HG03095 (cell line): ENCODE results near the gene ZFPM1.

ENCODE experiments used
- ATAC-seq: cut with Tn5 transposase; IDR thresholded peaks from one replicate; pipeline ENCODE4 v1.9.1; 2021; ENCODE audit warnings: moderate library complexity; ENCODE audit not compliant: unreplicated experiment

ZFPM1 gene

DNA sequence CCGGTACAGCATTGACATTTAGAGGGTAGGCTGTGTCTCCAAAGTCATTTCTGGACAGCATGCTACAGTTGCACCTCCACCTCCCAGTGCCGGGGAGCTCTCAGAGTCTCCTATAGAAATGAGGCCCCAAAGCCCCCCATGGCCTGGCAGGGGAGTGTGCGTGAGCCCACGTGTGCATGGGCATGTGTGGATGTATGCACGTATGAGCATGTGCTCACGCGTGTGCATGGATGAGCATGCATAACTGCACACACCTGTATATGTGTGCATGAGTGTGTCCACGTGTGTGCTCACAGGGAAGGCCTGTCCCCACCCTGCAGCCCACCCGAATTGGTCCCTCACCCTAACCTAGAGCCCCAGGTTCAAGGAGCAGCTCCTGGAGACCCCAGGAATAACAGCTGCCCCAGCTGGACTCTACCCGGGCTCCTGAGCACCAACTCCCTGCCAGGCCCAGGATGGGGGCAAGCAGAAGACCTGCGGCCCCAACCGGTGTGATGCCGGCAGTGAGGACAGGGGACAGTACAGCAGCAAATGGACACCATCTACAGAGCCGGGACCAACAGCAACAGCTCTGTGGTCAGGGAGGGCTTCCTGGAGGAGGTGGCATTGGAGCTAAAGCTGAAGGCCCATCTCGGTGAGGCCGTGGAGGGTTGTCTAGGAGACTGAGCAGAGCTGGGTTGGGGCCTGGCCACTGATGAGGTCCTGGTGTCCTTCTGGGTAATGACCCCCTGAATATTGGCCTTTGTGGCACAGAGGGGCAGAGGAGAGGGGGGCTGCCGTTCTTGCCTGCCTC lies 35.2 kb upstream of the ZFPM1 start:
- ATAC-seq, result no peak

DNA sequence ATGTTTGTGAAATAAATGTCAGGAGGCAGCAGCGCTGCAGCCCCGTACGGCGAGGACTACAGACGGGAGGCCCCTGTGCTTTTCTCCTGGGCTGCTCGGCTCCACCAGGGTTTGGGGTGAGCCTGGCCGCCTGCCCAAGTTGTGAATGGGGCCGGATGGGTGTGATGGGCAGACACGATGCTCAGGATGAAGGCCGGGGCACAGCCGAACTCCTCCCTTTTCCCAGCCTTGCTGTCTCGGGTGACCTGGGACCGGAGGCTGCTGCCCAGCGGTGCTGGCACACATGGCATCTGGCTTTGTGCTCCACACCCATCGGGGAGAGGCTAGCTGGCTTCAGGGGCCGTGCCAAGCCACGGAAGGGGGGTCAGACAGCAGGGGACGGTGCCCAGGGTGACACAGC lies 34.2 kb upstream of the ZFPM1 start:
- no peak for ATAC-seq

DNA sequence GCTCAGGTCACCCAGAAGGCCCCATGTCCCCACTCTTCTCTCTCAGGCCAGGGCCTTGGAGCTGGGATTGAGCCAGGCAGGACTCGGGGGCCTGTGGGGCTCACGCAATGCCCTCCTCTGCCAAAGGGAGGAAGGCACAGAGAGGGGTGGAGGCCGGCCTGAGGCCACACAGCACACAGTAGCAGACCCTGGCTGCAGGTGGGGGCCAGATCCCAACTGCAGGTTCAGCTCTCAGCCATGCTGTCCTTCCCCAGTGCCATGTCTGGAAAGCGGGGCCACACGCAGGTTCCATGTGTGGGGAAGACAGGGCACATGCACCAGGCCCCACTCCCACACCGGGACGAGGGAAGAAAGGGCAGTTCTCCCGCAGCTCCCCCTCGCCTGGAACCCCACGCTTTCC lies 33.3 kb upstream of the ZFPM1 start:
- ATAC-seq, result no peak

DNA sequence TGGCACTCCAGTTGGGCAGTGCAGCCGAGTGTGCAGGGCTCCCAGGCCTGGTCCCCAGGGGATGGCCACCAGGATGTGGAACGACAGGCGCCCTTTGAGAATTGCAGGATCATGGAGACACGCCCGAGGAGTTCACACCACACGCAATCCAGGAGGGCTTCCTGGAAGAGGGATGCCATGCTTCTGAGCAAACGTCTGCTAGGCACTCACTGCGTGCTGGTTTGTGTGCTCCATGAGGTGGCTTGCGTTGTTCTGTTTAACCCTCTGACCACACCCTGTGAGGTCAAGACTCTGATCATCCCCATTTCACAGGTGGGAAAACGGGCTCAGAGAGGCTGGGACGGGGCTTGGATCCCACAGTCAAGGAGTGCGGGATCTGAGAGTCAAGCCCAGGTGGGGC lies 32.6 kb upstream of the ZFPM1 start:
- no peak for ATAC-seq

DNA sequence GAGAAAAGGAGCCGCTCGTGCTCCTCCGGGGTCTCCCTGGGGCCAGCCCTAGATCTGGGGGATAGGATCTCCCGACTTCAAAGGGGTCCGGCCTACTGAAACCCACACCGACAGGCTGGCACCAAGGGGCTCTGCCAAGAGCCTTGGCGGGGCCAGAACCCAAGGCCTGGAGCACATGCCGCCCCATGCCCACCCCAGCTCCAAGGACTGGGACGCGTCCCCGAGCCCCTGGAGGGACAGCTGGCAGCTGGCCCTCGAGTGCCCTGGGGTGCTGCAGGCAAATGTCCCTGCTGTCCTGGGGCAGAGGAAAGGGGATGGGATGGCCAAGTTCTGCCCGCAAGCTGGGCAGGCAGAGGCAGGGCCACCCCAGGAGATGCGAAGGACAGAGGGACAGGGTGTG lies 31.8 kb upstream of the ZFPM1 start:
- no peak for ATAC-seq

DNA sequence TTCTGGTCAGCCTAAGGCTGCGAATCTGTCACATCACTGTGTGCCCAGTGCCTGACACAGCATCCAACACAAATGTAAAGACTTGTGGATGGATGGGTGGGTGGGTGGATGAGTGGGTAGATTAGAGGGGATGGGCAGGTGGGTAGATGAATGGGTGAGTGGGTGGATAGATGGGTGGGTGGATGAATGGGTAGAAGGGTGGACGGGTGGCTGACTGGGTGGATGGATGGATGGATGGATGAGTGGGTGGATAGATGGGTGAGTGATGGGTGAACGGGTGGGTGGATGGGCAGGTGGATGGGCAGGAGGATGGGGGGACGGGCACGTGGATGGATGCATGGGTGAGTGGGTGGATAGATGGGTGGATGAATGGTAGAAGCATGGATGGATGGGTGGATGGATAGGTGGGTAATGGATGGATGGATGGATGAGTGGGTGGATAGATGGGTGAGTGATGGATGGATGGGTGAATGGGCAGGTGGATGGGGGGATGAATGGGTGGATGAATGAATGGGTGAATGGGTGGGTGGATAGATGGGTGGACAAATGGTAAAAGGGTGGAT lies 31.1 kb upstream of the ZFPM1 start:
- ATAC-seq, result no peak

DNA sequence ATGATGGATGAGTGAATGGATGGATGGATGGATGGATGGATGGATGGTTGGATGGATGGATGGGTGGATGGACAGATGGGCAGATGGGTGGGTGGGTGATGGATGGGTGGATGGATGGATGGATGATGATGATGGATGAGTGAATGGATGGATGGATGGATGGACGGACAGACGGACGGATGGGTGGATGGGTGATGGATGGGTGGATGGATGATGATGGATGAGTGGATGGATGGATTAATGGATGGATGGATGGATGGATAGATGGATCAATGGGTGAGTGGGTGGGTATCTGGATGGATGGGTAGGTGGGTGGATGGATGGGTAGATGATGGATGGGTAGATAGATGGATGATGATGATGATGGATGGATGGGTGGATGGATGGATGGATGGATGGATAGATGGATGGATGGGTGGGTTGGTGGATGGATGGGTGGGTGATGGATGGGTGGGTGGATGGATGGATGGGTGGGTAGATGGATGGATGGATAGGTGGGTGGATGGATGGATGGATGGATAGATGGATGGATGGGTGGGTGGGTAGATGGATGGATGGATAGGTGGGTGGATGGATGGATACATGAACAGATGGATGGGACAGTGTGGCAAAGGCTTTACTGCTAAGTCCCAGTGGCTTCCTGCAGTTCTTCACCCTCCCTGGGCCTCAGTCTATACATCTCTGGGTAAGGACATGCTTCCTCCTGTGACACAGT lies 30.2 kb upstream of the ZFPM1 start:
- no peak for ATAC-seq

DNA sequence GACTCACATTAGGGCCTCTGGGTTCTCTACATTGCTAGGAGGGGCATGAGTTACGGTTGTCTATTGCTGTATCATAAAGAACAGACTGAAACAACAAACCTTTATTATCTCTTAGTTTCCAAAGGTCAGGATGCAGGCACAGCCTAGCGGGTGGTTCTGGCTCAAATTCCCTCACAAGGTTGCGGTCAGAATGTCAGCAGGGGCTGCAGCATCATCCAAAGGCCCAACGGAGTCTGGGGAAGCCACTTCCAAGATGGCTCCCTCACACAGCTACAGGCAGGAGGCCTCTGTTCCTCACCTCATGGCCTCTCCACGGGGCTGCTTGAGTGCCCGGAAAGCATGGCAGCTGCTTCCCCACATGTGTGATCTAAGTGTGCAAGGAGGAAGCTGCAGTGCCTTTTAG lies 29.6 kb upstream of the ZFPM1 start:
- no peak for ATAC-seq

DNA sequence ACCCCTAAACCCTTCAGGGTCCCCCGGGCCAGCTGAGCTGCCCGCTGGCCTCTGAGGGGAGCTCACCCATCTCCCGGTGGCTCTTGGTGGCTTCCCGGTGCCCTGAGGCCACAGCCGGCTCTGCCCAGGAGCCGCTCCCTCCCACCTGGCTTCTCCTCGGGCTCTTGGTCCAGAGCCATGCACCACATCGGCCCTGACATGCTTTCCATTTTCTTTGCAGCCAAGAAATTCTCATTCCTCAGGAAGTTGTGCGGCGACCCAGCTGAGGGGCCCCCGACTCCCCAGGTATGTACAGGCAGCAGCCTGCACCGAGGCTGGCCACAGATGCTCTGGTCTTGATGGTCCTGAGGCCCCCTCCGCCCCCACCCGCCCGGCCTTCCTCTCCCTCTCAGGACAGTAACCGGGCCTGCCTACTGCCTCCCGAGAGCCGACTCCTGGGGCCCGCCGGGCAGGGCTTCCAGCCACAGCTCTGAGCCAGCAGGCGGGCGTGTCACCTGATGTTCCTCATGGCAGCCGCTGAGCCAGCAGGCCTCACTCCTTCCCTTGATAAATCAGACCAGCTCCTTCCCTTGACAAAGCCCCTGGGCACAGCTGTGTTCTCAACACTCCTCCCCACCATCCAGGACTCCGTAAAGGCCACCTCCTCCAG lies 28.4 kb upstream of the ZFPM1 start:
- ATAC-seq, result no peak

DNA sequence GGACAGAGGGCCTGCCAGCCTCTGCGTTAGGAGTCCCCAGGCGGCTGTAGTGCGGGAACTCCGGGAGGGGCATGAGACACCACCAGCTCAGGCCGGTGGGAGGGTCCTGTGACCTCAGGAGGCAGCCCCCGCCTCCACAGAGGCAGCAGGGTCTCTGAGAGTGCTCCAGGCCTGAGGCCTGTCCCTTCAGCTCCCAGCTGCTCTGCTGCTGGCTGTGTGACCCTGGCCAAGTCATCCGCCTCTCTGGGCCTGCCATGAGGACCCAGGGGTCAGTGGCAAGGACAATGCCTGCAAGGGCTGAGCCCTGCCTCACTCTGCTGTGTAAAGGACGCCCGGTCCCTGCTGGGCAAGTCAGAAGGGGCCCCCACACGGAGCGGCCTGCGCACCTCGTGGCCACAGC lies 27.1 kb upstream of the ZFPM1 start:
- no peak for ATAC-seq

DNA sequence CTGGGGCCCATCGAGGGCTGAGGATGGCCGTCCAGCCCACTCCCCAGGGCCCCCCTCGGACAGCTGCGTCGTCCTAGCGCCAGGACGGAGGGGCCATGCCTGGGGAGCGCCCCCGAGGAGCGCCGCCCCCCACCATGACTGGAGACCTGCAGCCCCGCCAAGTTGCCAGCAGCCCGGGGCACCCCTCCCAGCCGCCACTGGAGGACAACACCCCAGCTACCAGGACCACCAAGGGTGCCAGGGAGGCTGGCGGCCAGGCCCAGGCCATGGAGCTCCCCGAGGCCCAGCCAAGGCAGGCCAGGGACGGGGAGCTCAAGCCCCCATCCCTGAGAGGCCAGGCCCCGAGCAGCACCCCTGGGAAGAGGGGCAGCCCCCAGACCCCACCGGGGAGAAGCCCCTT lies 25.7 kb upstream of the ZFPM1 start:
- no peak for ATAC-seq

DNA sequence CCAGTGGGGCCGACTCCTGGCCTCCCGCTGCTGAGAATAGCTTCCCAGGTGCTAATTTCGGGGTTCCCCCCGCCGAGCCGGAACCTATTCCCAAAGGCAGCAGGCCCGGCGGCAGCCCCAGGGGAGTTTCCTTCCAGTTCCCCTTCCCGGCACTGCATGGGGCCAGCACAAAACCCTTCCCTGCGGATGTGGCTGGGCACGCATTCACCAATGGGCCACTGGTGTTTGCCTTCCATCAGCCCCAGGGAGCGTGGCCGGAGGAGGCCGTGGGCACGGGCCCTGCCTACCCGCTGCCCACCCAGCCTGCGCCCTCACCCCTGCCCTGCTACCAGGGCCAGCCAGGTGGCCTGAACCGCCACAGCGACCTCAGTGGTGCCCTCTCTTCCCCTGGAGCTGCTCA lies 24.9 kb upstream of the ZFPM1 start:
- ATAC-seq, result no peak

DNA sequence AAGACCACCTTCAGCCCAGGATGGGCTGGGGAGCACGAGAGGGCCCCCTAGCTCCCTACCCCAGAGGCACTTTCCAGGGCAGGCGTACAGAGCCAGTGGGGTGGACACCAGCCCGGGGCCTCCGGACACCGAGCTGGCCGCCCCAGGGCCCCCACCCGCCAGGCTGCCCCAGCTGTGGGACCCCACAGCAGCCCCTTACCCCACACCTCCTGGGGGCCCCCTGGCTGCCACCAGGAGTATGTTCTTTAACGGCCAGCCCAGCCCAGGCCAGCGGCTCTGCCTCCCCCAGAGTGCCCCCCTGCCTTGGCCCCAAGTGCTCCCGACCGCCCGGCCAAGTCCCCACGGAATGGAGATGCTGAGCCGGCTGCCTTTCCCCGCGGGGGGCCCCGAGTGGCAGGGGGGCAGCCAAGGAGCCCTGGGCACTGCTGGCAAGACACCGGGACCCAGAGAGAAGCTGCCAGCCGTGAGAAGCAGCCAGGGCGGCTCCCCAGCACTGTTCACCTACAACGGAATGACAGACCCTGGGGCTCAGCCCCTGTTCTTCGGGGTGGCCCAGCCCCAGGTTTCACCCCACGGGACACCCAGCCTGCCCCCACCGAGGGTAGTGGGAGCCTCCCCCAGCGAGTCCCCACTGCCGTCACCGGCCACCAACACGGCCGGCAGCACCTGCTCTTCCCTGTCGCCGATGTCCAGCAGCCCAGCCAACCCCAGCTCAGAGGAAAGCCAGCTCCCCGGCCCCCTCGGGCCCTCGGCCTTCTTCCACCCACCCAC lies 24.3 kb upstream of the ZFPM1 start:
- ATAC-seq, result no peak

DNA sequence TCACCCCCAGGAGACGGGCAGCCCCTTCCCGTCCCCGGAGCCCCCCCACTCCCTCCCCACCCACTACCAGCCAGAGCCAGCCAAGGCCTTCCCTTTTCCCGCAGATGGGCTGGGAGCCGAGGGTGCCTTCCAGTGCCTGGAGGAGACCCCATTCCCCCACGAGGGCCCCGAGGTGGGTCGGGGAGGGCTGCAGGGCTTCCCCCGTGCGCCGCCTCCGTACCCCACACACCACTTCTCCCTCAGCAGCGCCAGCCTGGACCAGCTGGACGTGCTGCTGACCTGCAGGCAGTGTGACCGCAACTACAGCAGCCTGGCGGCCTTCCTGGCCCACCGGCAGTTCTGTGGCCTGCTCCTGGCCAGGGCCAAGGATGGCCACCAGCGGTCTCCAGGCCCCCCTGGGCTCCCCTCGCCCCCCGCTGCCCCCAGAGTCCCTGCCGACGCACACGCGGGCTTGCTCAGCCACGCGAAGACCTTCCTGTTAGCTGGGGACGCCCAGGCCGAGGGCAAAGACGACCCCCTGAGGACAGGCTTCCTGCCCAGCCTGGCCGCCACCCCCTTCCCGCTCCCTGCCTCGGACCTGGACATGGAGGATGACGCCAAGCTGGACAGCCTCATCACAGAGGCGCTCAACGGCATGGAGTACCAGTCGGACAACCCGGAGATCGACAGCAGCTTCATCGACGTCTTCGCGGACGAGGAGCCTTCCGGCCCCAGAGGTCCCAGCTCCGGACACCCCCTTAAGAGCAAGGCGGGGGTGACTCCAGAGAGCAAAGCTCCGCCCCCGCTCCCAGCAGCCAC lies 23.5 kb upstream of the ZFPM1 start:
- ATAC-seq, result no peak

DNA sequence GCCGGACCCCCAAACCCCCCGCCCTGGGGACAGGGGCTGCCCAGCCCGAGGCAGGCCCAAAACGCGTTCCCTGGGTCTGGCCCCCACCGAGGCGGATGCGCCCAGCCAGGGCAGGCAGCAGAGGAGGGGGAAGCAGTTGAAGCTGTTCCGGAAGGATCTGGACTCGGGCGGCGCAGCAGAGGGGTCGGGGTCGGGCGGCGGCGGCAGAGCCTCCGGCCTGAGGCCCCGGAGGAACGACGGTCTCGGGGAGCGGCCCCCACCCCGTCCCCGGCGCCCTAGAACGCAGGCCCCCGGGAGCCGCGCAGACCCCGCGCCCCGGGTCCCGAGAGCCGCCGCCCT lies 22.9 kb upstream of the ZFPM1 start:
- no peak for ATAC-seq

DNA sequence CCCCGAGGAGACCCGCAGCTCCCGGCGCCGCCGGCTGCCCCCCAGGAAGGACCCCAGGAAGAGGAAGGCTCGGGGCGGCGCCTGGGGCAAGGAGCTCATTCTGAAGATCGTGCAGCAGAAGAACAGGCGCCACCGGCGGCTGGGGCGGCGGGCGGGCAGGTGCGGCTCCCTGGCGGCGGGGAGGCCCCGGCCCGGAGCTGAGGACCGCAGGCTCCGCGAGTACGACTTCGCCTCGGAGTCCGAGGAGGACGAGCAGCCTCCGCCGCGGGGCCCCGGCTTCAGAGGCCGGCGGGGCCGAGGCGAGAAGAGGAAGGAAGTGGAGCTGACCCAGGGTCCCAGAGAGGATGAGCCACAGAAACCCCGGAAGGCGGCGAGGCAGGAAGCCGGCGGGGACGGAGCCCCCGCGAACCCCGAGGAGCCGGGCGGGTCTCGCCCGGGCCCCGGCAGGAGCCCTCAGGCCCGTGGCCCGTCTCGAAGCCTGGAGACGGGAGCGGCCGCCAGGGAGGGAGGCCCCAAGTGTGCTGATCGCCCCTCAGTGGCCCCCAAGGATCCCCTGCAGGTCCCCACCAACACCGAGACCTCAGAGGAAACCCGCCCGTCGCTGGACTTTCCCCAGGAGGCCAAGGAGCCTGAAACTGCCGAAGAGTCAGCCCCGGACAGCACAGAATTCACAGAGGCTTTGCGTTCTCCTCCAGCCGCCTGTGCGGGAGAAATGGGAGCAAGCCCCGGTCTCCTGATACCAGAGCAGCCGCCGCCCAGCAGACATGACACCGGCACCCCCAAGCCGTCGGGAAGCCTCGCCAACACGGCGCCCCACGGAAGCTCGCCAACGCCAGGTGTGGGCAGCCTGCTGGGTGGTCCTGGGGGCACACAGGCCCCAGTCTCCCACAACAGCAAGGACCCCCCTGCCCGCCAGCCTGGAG lies 22.3 kb upstream of the ZFPM1 start:
- ATAC-seq, result no peak

DNA sequence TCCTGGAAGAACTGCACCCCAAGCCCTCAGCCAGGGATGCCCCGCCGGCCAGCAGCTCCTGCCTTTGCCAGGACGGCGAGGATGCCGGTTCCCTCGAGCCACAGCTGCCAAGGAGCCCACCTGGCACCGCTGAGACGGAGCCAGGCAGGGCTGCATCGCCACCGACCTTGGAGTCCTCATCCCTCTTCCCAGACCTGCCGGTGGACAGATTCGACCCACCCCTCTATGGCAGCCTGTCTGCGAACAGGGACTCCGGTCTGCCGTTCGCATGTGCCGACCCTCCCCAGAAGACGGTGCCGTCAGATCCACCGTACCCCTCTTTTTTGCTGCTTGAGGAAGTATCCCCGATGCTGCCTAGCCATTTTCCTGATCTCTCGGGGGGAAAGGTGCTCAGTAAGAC lies 21.4 kb upstream of the ZFPM1 start:
- no peak for ATAC-seq

DNA sequence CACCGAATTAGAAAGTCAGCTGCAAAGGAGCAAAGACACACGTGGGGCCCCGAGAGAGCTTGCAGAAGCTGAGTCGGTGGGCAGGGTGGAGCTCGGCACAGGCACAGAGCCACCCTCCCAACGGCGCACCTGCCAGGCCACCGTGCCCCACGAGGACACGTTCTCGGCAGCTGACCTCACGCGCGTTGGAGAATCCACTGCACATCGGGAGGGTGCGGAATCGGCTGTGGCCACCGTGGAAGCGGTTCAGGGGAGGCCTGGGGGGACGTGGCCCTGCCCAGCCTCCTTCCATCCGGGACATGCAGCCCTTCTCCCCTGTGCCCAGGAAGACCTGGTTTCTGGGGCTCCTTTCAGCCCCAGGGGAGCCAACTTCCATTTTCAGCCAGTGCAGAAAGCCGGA lies 20.9 kb upstream of the ZFPM1 start:
- no peak for ATAC-seq

DNA sequence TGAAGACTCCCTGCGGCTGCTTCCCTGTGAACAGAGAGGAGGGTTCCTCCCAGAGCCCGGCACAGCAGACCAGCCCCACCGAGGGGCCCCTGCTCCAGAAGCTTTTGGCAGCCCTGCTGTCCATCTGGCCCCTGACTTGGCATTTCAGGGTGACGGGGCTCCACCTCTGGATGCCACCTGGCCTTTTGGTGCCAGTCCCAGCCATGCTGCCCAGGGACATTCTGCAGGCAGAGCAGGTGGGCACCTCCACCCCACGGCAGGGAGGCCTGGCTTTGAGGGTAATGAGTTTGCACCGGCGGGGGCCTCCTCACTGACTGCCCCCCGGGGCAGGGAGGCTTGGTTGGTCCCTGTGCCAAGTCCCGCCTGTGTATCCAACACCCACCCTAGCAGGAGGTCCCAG lies 20.3 kb upstream of the ZFPM1 start:
- ATAC-seq, result no peak
